Liver (tissue), 9 donors: ENCODE measurements around the gene ASPHD1. TPM values are rescaled to one million over a fixed set of nuclear protein-coding genes. Genes with fewer than 3 reads are reported as not detected.

Source experiments
- DNase-seq: peaks from one replicate; pipeline ENCODE4 v3.0.0-alpha.2; 2017; ENCODE audit warnings: low spot score
- H3K27ac ChIP-seq, 2 donors: one replicate each; pipeline ENCODE4 v1.7.0; 2013; ENCODE audit warnings: inconsistent platforms in 2 of 2, low read length in 2 of 2, control low read depth in 1 of 2, low read depth in 1 of 2, mild to moderate bottlenecking in 1 of 2
- H3K27me3 ChIP-seq, 4 donors: one replicate each; pipeline versions ENCODE4 v1.6.1 to v1.7.0; 2013; ENCODE audit warnings: low read length in 3 of 4, inconsistent platforms in 1 of 4, mild to moderate bottlenecking in 1 of 4, moderate library complexity in 1 of 4; ENCODE audit not compliant: control insufficient read depth in 4 of 4, insufficient read depth in 4 of 4
- H3K36me3 ChIP-seq, 4 donors: one replicate each; pipeline versions ENCODE4 v1.6.1 to v1.7.0; 2013; ENCODE audit warnings: low read length in 3 of 4, mild to moderate bottlenecking in 3 of 4, low read depth in 1 of 4, moderate library complexity in 1 of 4; ENCODE audit not compliant: control insufficient read depth in 4 of 4, insufficient read depth in 3 of 4
- H3K4me1 ChIP-seq, 4 donors: one replicate each; pipeline versions ENCODE4 v1.6.1 to v1.7.0; 2013; ENCODE audit warnings: low read length in 3 of 4, mild to moderate bottlenecking in 3 of 4, moderate library complexity in 1 of 4; ENCODE audit not compliant: control insufficient read depth in 4 of 4, insufficient read depth in 4 of 4
- H3K4me3 ChIP-seq, 3 donors: one replicate each; pipeline versions ENCODE4 v1.6.1 to v1.7.0; 2013; ENCODE audit warnings: low read length in 3 of 3, control low read depth in 1 of 3, low read depth in 1 of 3, mild to moderate bottlenecking in 1 of 3
- H3K9ac ChIP-seq, 2 donors: one replicate each; pipeline ENCODE4 v1.7.0; 2013; ENCODE audit warnings: low read length in 2 of 2, mild to moderate bottlenecking in 2 of 2, moderate library complexity in 2 of 2, control low read depth in 1 of 2, low read depth in 1 of 2
- H3K9me3 ChIP-seq, 4 donors: one replicate each; pipeline versions ENCODE4 v1.6.1 to v1.7.0; 2013; ENCODE audit warnings: low read length in 3 of 4; ENCODE audit not compliant: control insufficient read depth in 4 of 4
- ATF3 ChIP-seq: IDR thresholded peaks from 2 replicates; pipeline ENCODE4 v1.6.1; 2016; ENCODE audit warnings: antibody characterized with exemption
- CTCF ChIP-seq: fragments of 150-350 bp; IDR thresholded peaks from 2 replicates; pipeline ENCODE4 v1.5.1; 2017; ENCODE audit warnings: improper control_type of control experiment, low read depth, low read length; ENCODE audit not compliant: missing input control
- EGR1 ChIP-seq, 2 donors: IDR thresholded peaks; 2 replicates each; pipeline ENCODE4 v1.6.1; 2016 to 2018; ENCODE audit warnings: antibody characterized with exemption in 2 of 2, low read depth in 2 of 2
- FOXA1 ChIP-seq: IDR thresholded peaks from 2 replicates; pipeline ENCODE4 v1.6.1; 2016; ENCODE audit warnings: antibody characterized with exemption
- GABPA ChIP-seq, 2 donors: IDR thresholded peaks in 1 of 2; conservative IDR thresholded peaks in 1 of 2; 2 replicates each; pipeline ENCODE4 v1.6.1; 2016; ENCODE audit warnings: antibody characterized with exemption in 2 of 2, mild to moderate bottlenecking in 1 of 2, moderate library complexity in 1 of 2
- HNF4A ChIP-seq, 2 donors: conservative IDR thresholded peaks; 2 replicates each; pipeline ENCODE4 v1.6.1; 2016; ENCODE audit warnings: antibody characterized with exemption in 2 of 2, mild to moderate bottlenecking in 2 of 2
- HNF4G ChIP-seq: IDR thresholded peaks from 2 replicates; pipeline ENCODE4 v1.6.1; 2016; ENCODE audit warnings: antibody characterized with exemption
- JUND ChIP-seq, 2 donors: IDR thresholded peaks; 2 replicates each; pipeline ENCODE4 v1.6.1; 2016; ENCODE audit warnings: antibody characterized with exemption in 2 of 2
- MAX ChIP-seq: IDR thresholded peaks from 2 replicates; pipeline ENCODE4 v1.6.1; 2016; ENCODE audit warnings: antibody characterized with exemption
- NR2F2 ChIP-seq: IDR thresholded peaks from 2 replicates; pipeline ENCODE4 v1.6.1; 2016; ENCODE audit warnings: antibody characterized with exemption
- RXRA ChIP-seq, 2 donors: IDR thresholded peaks; 2 replicates each; pipeline ENCODE4 v1.6.1; 2017 to 2018; ENCODE audit warnings: antibody characterized with exemption in 2 of 2, mild to moderate bottlenecking in 1 of 2
- SP1 ChIP-seq: IDR thresholded peaks from 2 replicates; pipeline ENCODE4 v1.6.1; 2018; ENCODE audit warnings: antibody characterized with exemption, mild to moderate bottlenecking
- TAF1 ChIP-seq: conservative IDR thresholded peaks from 2 replicates; pipeline ENCODE4 v1.6.1; 2016; ENCODE audit warnings: antibody characterized with exemption, mild to moderate bottlenecking
- YY1 ChIP-seq: IDR thresholded peaks from 2 replicates; pipeline ENCODE4 v1.6.1; 2016; ENCODE audit warnings: antibody characterized with exemption, mild to moderate bottlenecking
- ZBTB33 ChIP-seq: IDR thresholded peaks from 2 replicates; pipeline ENCODE4 v1.6.1; 2016; ENCODE audit warnings: antibody characterized with exemption
- WGBS: extraction: QIAGEN DNeasy Blood & Tissue Kit; methylation state at CpG from one replicate; pipeline ENCODE4 v1.1.7; 2013; 5-methylcytosine and 5-hydroxymethylcytosine counted together
- polyA plus RNA-seq, 2 donors: library from polyadenylated mRNA; stranded (reverse) in 1 of 2; unstranded in 1 of 2; fragments of 200-250 nt in 1 of 2; fragments of >200 nt in 1 of 2; fragmentation: Nextera tagmentation in 1 of 2; extraction: Ambion mirVana in 1 of 2; gene quantifications; one replicate each; pipeline versions ENCODE4 v1.2.1 to v1.2.3, GENCODE V29; 2013 to 2015
- total RNA-seq, 2 donors: library from RNA; depleted of rRNA; stranded (reverse); fragments of >200 nt; gene quantifications; one replicate each; pipeline ENCODE4 v1.2.3, GENCODE V29; 2014
- donor health status: healthy.
- donor health status: healthy.
- donor health status: healthy.
- donor health status: healthy.
- donor health status: healthy.

ASPHD1 gene
- total and polyA plus RNA-seq, 4 donors = 0.25 to 0.28 TPM; not detected in 2

GRCh38 chr16:29904947-29905346 is 4.7 kb downstream of the ASPHD1 start:
- Histone ChIP-seq H3K4me3 (no peak overlapping the region), H3K36me3 (peaks cover 0 to 2% (median 0%) of the 10 kb centered on the region in 4 donors), H3K27me3 (no peaks in the 10 kb centered on the region), H3K4me1 (peaks cover 0 to 7% (median 3%) of the 10 kb centered on the region in 4 donors), H3K27ac (no peak overlapping the region), H3K9me3 (no peaks in the 10 kb centered on the region), H3K9ac (no peak overlapping the region)
- WGBS = 94% methylated on average over 7 of the region's 7 CpGs
- no peak for DNase-seq
- no peak for TF ChIP-seq SP1

GRCh38 chr16:29905668-29906067 is 5.4 kb downstream of the ASPHD1 start:
- DNase-seq = no peak
- Histone ChIP-seq H3K4me1 (peaks cover 0 to 2% (median 0%) of the 10 kb centered on the region in 4 donors), H3K36me3 (peaks cover 0 to 2% (median 0%) of the 10 kb centered on the region in 4 donors), H3K27me3 (no peaks in the 10 kb centered on the region), H3K9ac (no peak overlapping the region), H3K4me3 (no peak overlapping the region), H3K27ac (no peak overlapping the region), H3K9me3 (no peaks in the 10 kb centered on the region)
- 88% methylated on average over 13 of the region's 13 CpGs for WGBS
- no peak for TF ChIP-seq CTCF
- TF ChIP-seq ATF3 = no peak
- no peak for TF ChIP-seq NR2F2
- TF ChIP-seq EGR1 (IDR thresholded peaks at IDR 0.05; ENCODE audit: low read depth in 2 of 2) = no peak
- no peak for TF ChIP-seq FOXA1
- no peak for TF ChIP-seq JUND (IDR thresholded peaks at IDR 0.05)
- no peak for TF ChIP-seq ZBTB33
- no peak for TF ChIP-seq HNF4G
- no peak for TF ChIP-seq TAF1
- no peak for TF ChIP-seq MAX
- TF ChIP-seq RXRA (IDR thresholded peaks at IDR 0.05) = no peak
- no peak for TF ChIP-seq GABPA (IDR thresholded peaks at IDR 0.05 in 1 of 2, conservative IDR thresholded peaks at IDR 0.05 in 1 of 2)
- TF ChIP-seq HNF4A (conservative IDR thresholded peaks at IDR 0.05) = no peak
- no peak for TF ChIP-seq YY1
